Fibroblast of the aortic adventitia (primary cell): Measurements from ENCODE around the gene AKR1C8. TPM values are rescaled to one million over a fixed set of nuclear protein-coding genes. Genes with fewer than 3 reads are reported as not detected.

Experiments used
- DNase-seq: peaks from one replicate; pipeline ENCODE4 v3.0.0-alpha.2; 2010; ENCODE audit warnings: low read depth
- H3K4me3 ChIP-seq: 2 replicates; pipeline ENCODE4 v1.5.1; 2011; ENCODE audit warnings: low read depth, mild to moderate bottlenecking, control low read depth, low read length, moderate library complexity
- CTCF ChIP-seq: IDR thresholded peaks from 2 replicates; pipeline ENCODE4 v1.5.1; 2011; ENCODE audit warnings: mild to moderate bottlenecking, low read length, control low read depth, inconsistent platforms; ENCODE audit not compliant: insufficient read depth
- total RNA-seq: library from RNA; depleted of rRNA; stranded (reverse); fragments of >200 nt; gene quantifications from 2 replicates; pipeline ENCODE4 v1.2.3, GENCODE V29; 2012; ENCODE audit warnings: low replicate concordance

AKR1C8 gene
- total RNA-seq, 1 donor, result not detected

GRCh38 chr10:5163487-5163886 is 21.5 kb downstream of the AKR1C8 start:
- no peak for DNase-seq
- no peak overlapping the region for H3K4me3 ChIP-seq
- TF ChIP-seq CTCF, result no peak

DNA sequence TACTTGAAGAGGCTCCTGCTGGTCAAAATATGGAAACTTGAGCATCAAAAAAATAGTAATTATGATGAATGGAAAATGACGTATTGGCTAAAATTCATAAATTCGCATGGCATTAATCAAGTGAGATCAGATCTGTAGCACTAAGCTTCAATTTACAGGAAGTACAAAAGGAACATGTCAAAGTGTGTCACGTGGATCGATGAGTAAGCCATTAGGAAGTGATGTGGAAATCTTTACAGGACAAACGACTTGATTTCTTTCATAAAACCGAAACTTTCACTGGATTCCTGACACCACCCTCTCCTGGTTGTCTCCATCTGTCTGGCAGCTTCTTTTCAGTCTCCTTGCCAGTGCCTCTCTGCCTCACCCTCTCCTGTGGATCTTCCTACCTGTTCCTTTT is 25.8 kb downstream of the AKR1C8 start:
- no peak overlapping the region for H3K4me3 ChIP-seq
- DNase-seq, result peak; percentile 3
- no peak for TF ChIP-seq CTCF

DNA sequence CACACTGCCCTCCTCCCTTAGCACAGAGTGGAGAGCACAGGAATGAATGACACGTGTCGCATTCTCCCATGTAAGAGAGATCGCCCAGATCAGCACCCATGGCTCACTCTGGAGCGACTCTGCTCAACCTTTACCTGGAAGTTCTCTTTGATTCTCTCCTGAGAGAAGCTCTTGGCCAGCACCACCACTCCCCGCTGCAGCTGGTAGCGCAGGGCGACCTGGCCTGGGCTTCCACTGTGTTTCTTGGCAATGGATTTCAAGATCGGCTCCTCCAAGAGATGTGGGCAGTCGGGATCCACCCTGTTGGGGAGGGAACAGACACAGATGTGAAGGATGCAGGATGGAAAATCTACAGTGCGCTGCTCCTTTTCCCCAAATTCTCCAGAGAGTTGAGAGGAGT is 27.4 kb downstream of the AKR1C8 start:
- no peak for DNase-seq
- no peak for TF ChIP-seq CTCF
- H3K4me3 ChIP-seq, result no peak overlapping the region

GRCh38 chr10:5155951-5156350 is 29.0 kb downstream of the AKR1C8 start:
- H3K4me3 ChIP-seq, result no peak overlapping the region
- DNase-seq, result no peak
- no peak for TF ChIP-seq CTCF

DNA sequence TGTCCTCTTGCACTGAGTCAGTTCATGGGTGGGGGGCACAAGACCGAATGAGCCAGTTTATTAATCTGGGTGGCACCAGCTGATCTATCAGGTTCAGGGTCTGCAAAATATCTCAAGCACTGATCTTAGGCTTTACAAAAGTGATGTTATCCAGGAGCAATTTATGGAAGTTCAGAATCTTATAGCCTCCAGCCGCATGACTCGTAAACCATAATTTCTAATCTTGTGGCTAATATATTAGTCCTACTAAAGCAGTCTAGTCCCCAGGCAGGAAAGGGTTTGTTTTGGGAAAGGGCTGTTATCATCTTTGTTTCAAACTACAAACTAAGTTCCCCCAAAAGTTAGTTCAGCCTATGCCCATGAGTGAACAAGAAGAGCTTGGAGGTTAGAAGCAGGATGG is 33.9 kb downstream of the AKR1C8 start:
- TF ChIP-seq CTCF, result no peak
- DNase-seq, result no peak
- H3K4me3 ChIP-seq, result no peak overlapping the region

GRCh38 chr10:5148678-5149032 is 36.3 kb downstream of the AKR1C8 start:
- no peak overlapping the region for H3K4me3 ChIP-seq
- no peak for TF ChIP-seq CTCF
- no peak for DNase-seq

- no peak for TF ChIP-seq CTCF
- DNase-seq, result no peak
Measured at GRCh38 chr10:5147981-5148677, 36.8 kb downstream of the AKR1C8 start.

More at GRCh38 chr10:5147981-5148677, 36.8 kb downstream of the AKR1C8 start:
- no peak overlapping the region for H3K4me3 ChIP-seq
